Ureter (tissue), 1 donor: ENCODE measurements around the gene HNRNPAB. TPM values are rescaled to one million over a fixed set of nuclear protein-coding genes. Genes with fewer than 3 reads are reported as not detected.
"Not testable (repeated sequence)": the region's sequence is repeated elsewhere in the genome, so short reads cannot be mapped to it uniquely, and the experiment has no call there.

Experiments
- DNase-seq: peaks from one replicate; pipeline ENCODE4 v3.0.0-alpha.2; 2020; ENCODE audit warnings: low spot score
- total RNA-seq: library from RNA; stranded (reverse); gene quantifications from one replicate; pipeline ENCODE4 v1.2.4, GENCODE V29; 2023
- donor health status: DM: yes; HTN: yes; CAD: no.

The HNRNPAB gene
- total RNA-seq, 1 donor from 2014 or later, result 180 TPM

- no peak for DNase-seq
Observed at GRCh38 chr5:178230879-178231538, 26.7 kb downstream of the HNRNPAB start.

GRCh38 chr5:178231539-178232123, 27.3 kb downstream of the HNRNPAB start:
- DNase-seq, result no peak

GRCh38 chr5:178232124-178232919, 28.0 kb downstream of the HNRNPAB start, which contains the start of gene PHYKPL:
Gene PHYKPL (minus strand): TSS chr5:178232802. CDS start chr5:178232550, 252 bp downstream.
- DNase-seq, result peak; percentile 71

- DNase-seq, result no peak
Observed at GRCh38 chr5:178232920-178233429, 28.6 kb downstream of the HNRNPAB start.

- DNase-seq, result no peak
Observed at GRCh38 chr5:178234121-178234749, 29.9 kb downstream of the HNRNPAB start.

- peak; percentile 69 for DNase-seq
Observed at GRCh38 chr5:178234750-178235587, 30.6 kb downstream of the HNRNPAB start.

- no peak for DNase-seq
Observed at GRCh38 chr5:178235588-178235974, 31.2 kb downstream of the HNRNPAB start.

GRCh38 chr5:178236126-178236525, 31.8 kb downstream of the HNRNPAB start:
- no peak for DNase-seq

GRCh38 chr5:178236679-178237078, 32.3 kb downstream of the HNRNPAB start:
- DNase-seq, result no peak

- DNase-seq, result no peak
Observed at GRCh38 chr5:178237431-178238312, 33.3 kb downstream of the HNRNPAB start.

- DNase-seq, result no peak
Observed at GRCh38 chr5:178238313-178238635, 33.9 kb downstream of the HNRNPAB start.

- DNase-seq, result no peak
Observed at GRCh38 chr5:178238711-178239592, 34.6 kb downstream of the HNRNPAB start.

- DNase-seq, result not testable (repeated sequence)
Observed at GRCh38 chr5:178239626-178240301, 35.4 kb downstream of the HNRNPAB start.

GRCh38 chr5:178240341-178240741, 36.0 kb downstream of the HNRNPAB start:
- no peak for DNase-seq

GRCh38 chr5:178240766-178241165, 36.4 kb downstream of the HNRNPAB start:
- DNase-seq, result no peak

- no peak for DNase-seq
Observed at GRCh38 chr5:178241231-178241663, 36.9 kb downstream of the HNRNPAB start.

GRCh38 chr5:178241688-178242231, 37.4 kb downstream of the HNRNPAB start:
- no peak for DNase-seq

GRCh38 chr5:178242416-178242815, 38.1 kb downstream of the HNRNPAB start:
- no peak for DNase-seq
